Spleen (tissue), 7 donors: ENCODE measurements around the gene MMP2.

Experiments
- POLR2A ChIP-seq, 3 donors: fragments of 450-650 bp; IDR thresholded peaks; one replicate each; pipeline ENCODE4 v1.5.1; 2017; ENCODE audit warnings: antibody characterized with exemption in 3 of 3, mild to moderate bottlenecking in 1 of 3
- POLR2AphosphoS5 ChIP-seq, 3 donors: sonication (generic); formaldehyde crosslinking; IDR thresholded peaks; one replicate each; pipeline ENCODE4 v1.5.1; 2017; ENCODE audit warnings: antibody characterized with exemption in 3 of 3
- TF ChIP-seq, protein P1 (sequence below), 11 experiments: fragments of 200-600 bp in 7 of 11; fragments of 450-650 bp in 4 of 11; sonication (generic) in 4 of 11; IDR thresholded peaks in 8 of 11; conservative IDR thresholded peaks in 3 of 11; 1 replicate in 7 of 11; 2 replicates in 4 of 11; pipeline versions ENCODE4 v1.4.0 to v1.8.0; 2016 to 2021; ENCODE audit warnings: antibody characterized with exemption in 11 of 11, inconsistent platforms in 4 of 11, mild to moderate bottlenecking in 1 of 11
- donor health status: DM: no; HTN: no; CAD: no; lungs with moderate emphysema.
- donor health status: DM: no; HTN: no; CAD: no.
- donor health status: DM: no; HTN: no; CAD: no.

GRCh38 chr16:55466209-55466608 is 12.8 kb upstream of the MMP2 start:
- TF ChIP-seq, protein P1, sequence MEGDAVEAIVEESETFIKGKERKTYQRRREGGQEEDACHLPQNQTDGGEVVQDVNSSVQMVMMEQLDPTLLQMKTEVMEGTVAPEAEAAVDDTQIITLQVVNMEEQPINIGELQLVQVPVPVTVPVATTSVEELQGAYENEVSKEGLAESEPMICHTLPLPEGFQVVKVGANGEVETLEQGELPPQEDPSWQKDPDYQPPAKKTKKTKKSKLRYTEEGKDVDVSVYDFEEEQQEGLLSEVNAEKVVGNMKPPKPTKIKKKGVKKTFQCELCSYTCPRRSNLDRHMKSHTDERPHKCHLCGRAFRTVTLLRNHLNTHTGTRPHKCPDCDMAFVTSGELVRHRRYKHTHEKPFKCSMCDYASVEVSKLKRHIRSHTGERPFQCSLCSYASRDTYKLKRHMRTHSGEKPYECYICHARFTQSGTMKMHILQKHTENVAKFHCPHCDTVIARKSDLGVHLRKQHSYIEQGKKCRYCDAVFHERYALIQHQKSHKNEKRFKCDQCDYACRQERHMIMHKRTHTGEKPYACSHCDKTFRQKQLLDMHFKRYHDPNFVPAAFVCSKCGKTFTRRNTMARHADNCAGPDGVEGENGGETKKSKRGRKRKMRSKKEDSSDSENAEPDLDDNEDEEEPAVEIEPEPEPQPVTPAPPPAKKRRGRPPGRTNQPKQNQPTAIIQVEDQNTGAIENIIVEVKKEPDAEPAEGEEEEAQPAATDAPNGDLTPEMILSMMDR (IDR thresholded peaks at IDR 0.05 in 8 of 11, conservative IDR thresholded peaks at IDR 0.05 in 3 of 11), result no peak
- no peak for TF ChIP-seq POLR2A (IDR thresholded peaks at IDR 0.05)
- no peak for TF ChIP-seq POLR2AphosphoS5 (IDR thresholded peaks at IDR 0.05)
